K562 (cell line): ENCODE results near the gene TMEM167B. TPM values are rescaled to one million over a fixed set of nuclear protein-coding genes. Genes with fewer than 3 reads are reported as not detected.

Experiments
- BRD4 ChIP-seq: fragments of 200-600 bp; sonication (generic); IDR thresholded peaks from 2 replicates; pipeline ENCODE4 v1.6.1; 2017; ENCODE audit warnings: inconsistent platforms
- CEBPZ ChIP-seq: fragments of 150-350 bp; IDR thresholded peaks from 2 replicates; pipeline ENCODE4 v1.6.1; 2014; ENCODE audit warnings: low read depth, mild to moderate bottlenecking, low read length, borderline replicate concordance
- ELF4 ChIP-seq: fragments of 450-650 bp; formaldehyde crosslinking; IDR thresholded peaks from 2 replicates; pipeline ENCODE4 v1.4.0; 2022; ENCODE audit warnings: missing genetic modification characterization
- HMGXB4 ChIP-seq: sonication (generic); formaldehyde crosslinking; IDR thresholded peaks from 2 replicates; pipeline ENCODE4 v1.8.1; 2023; ENCODE audit warnings: mild to moderate bottlenecking, missing genetic modification reagents
- HNRNPLL ChIP-seq: fragments of 200-400 bp; formaldehyde crosslinking; IDR thresholded peaks from 2 replicates; pipeline ENCODE4 v1.6.1; 2017; ENCODE audit warnings: low read length, low read depth, mild to moderate bottlenecking; ENCODE audit not compliant: poor library complexity, severe bottlenecking
- LCOR ChIP-seq: sonication (generic); formaldehyde crosslinking; IDR thresholded peaks from 2 replicates; pipeline ENCODE4 v1.8.0; 2022; ENCODE audit warnings: mild to moderate bottlenecking, missing genetic modification reagents
- NFXL1 ChIP-seq: fragments of 450-650 bp; formaldehyde crosslinking; IDR thresholded peaks from 2 replicates; pipeline ENCODE4 v1.4.0; 2021; ENCODE audit warnings: mild to moderate bottlenecking
- RUNX1 ChIP-seq: sonication (generic); IDR thresholded peaks from 2 replicates; pipeline ENCODE4 v1.6.1; 2016; ENCODE audit warnings: antibody characterized with exemption, low read depth
- SLC30A9 ChIP-seq: fragments of 250-450 bp; sonication (Bioruptor Pico); IDR thresholded peaks from 2 replicates; pipeline ENCODE4 v1.8.0; 2022; ENCODE audit warnings: mild to moderate bottlenecking, moderate library complexity
- SUPT5H ChIP-seq: fragments of 450-650 bp; IDR thresholded peaks from 2 replicates; pipeline ENCODE4 v1.6.1; 2016
- USF2 ChIP-seq: sonication (generic); formaldehyde crosslinking; IDR thresholded peaks from 2 replicates; pipeline ENCODE4 v1.5.0; 2020; ENCODE audit warnings: missing genetic modification reagents
- XRCC5 ChIP-seq: fragments of 200-400 bp; formaldehyde crosslinking; IDR thresholded peaks from 2 replicates; pipeline ENCODE4 v1.6.1; 2017; ENCODE audit warnings: low read depth, mild to moderate bottlenecking, low read length
- ZBTB11 ChIP-seq, 3 experiments: fragments of 200-800 bp in 1 of 3; fragments of 250-450 bp in 1 of 3; fragments of 450-650 bp in 1 of 3; sonication (Bioruptor Pico) in 1 of 3; sonication (Bioruptor generic) in 1 of 3; formaldehyde crosslinking in 1 of 3; IDR thresholded peaks; 2 replicates each; pipeline versions ENCODE4 v1.6.1 to v1.8.0; 2016 to 2022; ENCODE audit warnings: mild to moderate bottlenecking in 2 of 3, missing genetic modification characterization in 2 of 3, missing compliant biosample characterization in 1 of 3, moderate library complexity in 1 of 3
- ZBTB5 ChIP-seq: fragments of 450-650 bp; IDR thresholded peaks from 2 replicates; pipeline ENCODE4 v1.6.1; 2017; ENCODE audit warnings: antibody characterized with exemption
- ZNF324 ChIP-seq: fragments of 250-450 bp; sonication (Bioruptor Pico); IDR thresholded peaks from 2 replicates; pipeline ENCODE4 v1.4.0; 2020; ENCODE audit warnings: mild to moderate bottlenecking
- ZNF586 ChIP-seq: fragments of 450-650 bp; formaldehyde crosslinking; conservative IDR thresholded peaks from 2 replicates; pipeline ENCODE4 v1.4.0; 2020; ENCODE audit warnings: mild to moderate bottlenecking, moderate library complexity
- ZNF644 ChIP-seq: fragments of 200-800 bp; sonication (Bioruptor generic); IDR thresholded peaks from 2 replicates; pipeline ENCODE4 v1.6.1; 2016; ENCODE audit warnings: low read depth, missing genetic modification characterization, missing compliant biosample characterization
- ZNF79 ChIP-seq: fragments of 250-450 bp; sonication (Bioruptor Pico); IDR thresholded peaks from 2 replicates; pipeline ENCODE4 v1.4.0; 2020; ENCODE audit warnings: low read depth, mild to moderate bottlenecking, moderate library complexity
- polyA plus RNA-seq, 8 experiments: library from polyadenylated mRNA; depleted of rRNA in 4 of 8; stranded (reverse) in 5 of 8; unstranded in 3 of 8; fragments of >200 nt; fragmentation: Nextera tagmentation in 2 of 8; fragmentation: Illumina TruSeq in 1 of 8; extraction: Ambion mirVana in 2 of 8; extraction: Trizol in 1 of 8; gene quantifications; 2 replicates each; pipeline versions ENCODE4 v1.2.1 to v1.2.3, GENCODE V29; 2011 to 2014; ENCODE audit warnings: inconsistent platforms in 1 of 8, missing spikeins in 1 of 8
- total RNA-seq, 7 experiments: library from RNA; depleted of rRNA in 6 of 7; stranded (reverse); fragments of >200 nt in 6 of 7; fragmentation: Illumina TruSeq in 2 of 7; extraction: Trizol in 2 of 7; gene quantifications; 2 replicates each; pipeline versions ENCODE4 v1.2.1 to v1.2.3, GENCODE V29; 2011 to 2021; ENCODE audit warnings: low replicate concordance in 1 of 7

The TMEM167B gene
- total and polyA plus RNA-seq, 9 of the 15 experiments (the other 6 are each of a cell fraction or from before 2014, with no cell fraction given) = 17.2 to 36.4 (median 32.2) TPM

GRCh38 chr1:109134423-109134822 is 43.9 kb downstream of the TMEM167B start (continued):
- TF ChIP-seq ZBTB5 = no peak
- no peak for TF ChIP-seq ZNF79
- no peak for TF ChIP-seq USF2 (CRISPR knock-in tag)
- TF ChIP-seq RUNX1 = no peak
- no peak for TF ChIP-seq HNRNPLL
- TF ChIP-seq ELF4 (CRISPR knock-in tag) = no peak
- TF ChIP-seq HMGXB4 (CRISPR knock-in tag) = no peak
- TF ChIP-seq CEBPZ = no peak
- TF ChIP-seq LCOR (CRISPR knock-in tag) = peak; percentile 62
- TF ChIP-seq ZNF586 (CRISPR knock-in tag) = no peak
- TF ChIP-seq ZNF644 (tag) = 0 out of 2 replicates have a peak, but pooled peaks have one; percentile 37
- no peak for TF ChIP-seq SLC30A9 (CRISPR knock-in tag)
- TF ChIP-seq BRD4 = no peak
- no peak for TF ChIP-seq ZNF324 (CRISPR knock-in tag)
- TF ChIP-seq NFXL1 (CRISPR knock-in tag) = no peak
- peak in 1 of 3 experiments; percentile 80; a peak in 2 of 6 replicates for TF ChIP-seq ZBTB11 (CRISPR knock-in tag; IDR thresholded peaks at IDR 0.05)
- TF ChIP-seq XRCC5 = no peak
- TF ChIP-seq SUPT5H = no peak
